Upper lobe of left lung (tissue), 6 donors: ENCODE results near the gene LDAF1. TPM values are rescaled to one million over a fixed set of nuclear protein-coding genes. Genes with fewer than 3 reads are reported as not detected.

Experiments used
- ATAC-seq, 2 donors: fragments of 200-7000 bp; cut with Tn5 transposase; one replicate each; pipeline ENCODE4 v1.9.1; 2022; ENCODE audit warnings: mild to moderate bottlenecking in 2 of 2, moderate library complexity in 2 of 2; ENCODE audit not compliant: low FRiP score in 2 of 2
- DNase-seq, 2 donors: peaks; one replicate each; pipeline ENCODE4 v3.0.0-alpha.2; 2019 to 2020
- H3K27ac ChIP-seq, 4 donors: fragments of 200-600 bp; sonication (generic); one replicate each; pipeline ENCODE4 v1.5.1; 2016 to 2019
- H3K27me3 ChIP-seq, 4 donors: fragments of 200-600 bp; sonication (generic); one replicate each; pipeline ENCODE4 v1.5.1; 2017 to 2019
- H3K36me3 ChIP-seq, 4 donors: fragments of 200-600 bp; sonication (generic); one replicate each; pipeline ENCODE4 v1.5.1; 2016 to 2019
- H3K4me1 ChIP-seq, 4 donors: fragments of 200-600 bp; sonication (generic); one replicate each; pipeline ENCODE4 v1.5.1; 2018 to 2019
- H3K4me3 ChIP-seq, 4 donors: fragments of 200-600 bp; sonication (generic); one replicate each; pipeline ENCODE4 v1.5.1; 2017 to 2019; ENCODE audit warnings: mild to moderate bottlenecking in 2 of 4, moderate library complexity in 1 of 4
- H3K9me3 ChIP-seq, 4 donors: fragments of 200-600 bp; sonication (generic); one replicate each; pipeline ENCODE4 v1.5.1; 2018 to 2019
- CTCF ChIP-seq, 6 experiments: fragments of 450-650 bp in 4 of 6; fragments of 200-600 bp in 2 of 6; sonication (generic) in 2 of 6; IDR thresholded peaks; one replicate each; pipeline ENCODE4 v1.5.1; 2016 to 2019; ENCODE audit warnings: antibody characterized with exemption in 6 of 6
- EP300 ChIP-seq, 4 donors: sonication (generic); formaldehyde crosslinking; IDR thresholded peaks; one replicate each; pipeline ENCODE4 v1.5.1; 2017; ENCODE audit warnings: antibody characterized with exemption in 4 of 4, control low read depth in 2 of 4
- POLR2A ChIP-seq, 4 donors: fragments of 450-650 bp; IDR thresholded peaks; one replicate each; pipeline ENCODE4 v1.5.1; 2016 to 2017; ENCODE audit warnings: antibody characterized with exemption in 4 of 4, mild to moderate bottlenecking in 2 of 4
- POLR2AphosphoS5 ChIP-seq, 2 donors: sonication (generic); formaldehyde crosslinking; IDR thresholded peaks; one replicate each; pipeline ENCODE4 v1.5.1; 2017; ENCODE audit warnings: antibody characterized with exemption in 2 of 2
- WGBS, 2 donors: methylation state at CpG; one replicate each; pipeline ENCODE4 v1.1.5; 2017 to 2018; 5-methylcytosine and 5-hydroxymethylcytosine counted together
- total RNA-seq, 6 donors: library from RNA; depleted of rRNA in 4 of 6; stranded (reverse); fragments of >200 nt in 4 of 6; gene quantifications; one replicate each; pipeline versions ENCODE4 v1.1.0 to v1.2.1, GENCODE V29; 2016 to 2021
- donor health status: DM: no; HTN: no; CAD: no; lungs with moderate emphysema.
- donor health status: DM: no; HTN: yes; CAD: no; lungs with severe emphysema.

Gene LDAF1
- total RNA-seq, 6 donors from 2014 or later: 16.8 to 52.7 (median 39.1) TPM

GRCh38 chr16:21199607-21200218, 41.2 kb downstream of the LDAF1 start:
- Histone ChIP-seq H3K4me3 (no peak overlapping the region), H3K9me3 (no peaks in the 10 kb centered on the region), H3K4me1 (no peaks in the 10 kb centered on the region), H3K36me3 (no peaks in the 10 kb centered on the region), H3K27me3 (no peaks in the 10 kb centered on the region), H3K27ac (no peak overlapping the region)
- TF ChIP-seq CTCF (IDR thresholded peaks at IDR 0.05) (no peak), POLR2AphosphoS5 (IDR thresholded peaks at IDR 0.05) (no peak), POLR2A (IDR thresholded peaks at IDR 0.05) (no peak), EP300 (IDR thresholded peaks at IDR 0.05) (no peak)
- DNase-seq: no peak
- no peak for ATAC-seq
- WGBS, 2 donors: 74 to 88% methylated on average over 5 of the region's 5 CpGs

- Histone ChIP-seq H3K9me3 (no peaks in the 10 kb centered on the region), H3K36me3 (no peaks in the 10 kb centered on the region), H3K27me3 (no peaks in the 10 kb centered on the region), H3K27ac (no peak overlapping the region), H3K4me1 (no peaks in the 10 kb centered on the region), H3K4me3 (no peak overlapping the region)
- no peak for DNase-seq
- no peak for ATAC-seq
- TF ChIP-seq POLR2AphosphoS5 (IDR thresholded peaks at IDR 0.05) (no peak), CTCF (IDR thresholded peaks at IDR 0.05) (no peak), EP300 (IDR thresholded peaks at IDR 0.05) (no peak), POLR2A (IDR thresholded peaks at IDR 0.05) (no peak)
- WGBS, 2 donors: 52 to 61% methylated on average over 7 of the region's 7 CpGs
These were observed 44.8 kb downstream of the LDAF1 start for GRCh38 chr16:21203155-21203797.

- Histone ChIP-seq H3K4me1 (no peaks in the 10 kb centered on the region), H3K36me3 (no peaks in the 10 kb centered on the region), H3K4me3 (no peak overlapping the region), H3K27me3 (no peaks in the 10 kb centered on the region), H3K9me3 (no peaks in the 10 kb centered on the region), H3K27ac (no peak overlapping the region)
- DNase-seq: no peak
- no peak for ATAC-seq
- TF ChIP-seq CTCF (IDR thresholded peaks at IDR 0.05) (no peak), EP300 (IDR thresholded peaks at IDR 0.05) (no peak), POLR2AphosphoS5 (IDR thresholded peaks at IDR 0.05) (no peak), POLR2A (IDR thresholded peaks at IDR 0.05) (no peak)
These were observed 46.8 kb downstream of the LDAF1 start for GRCh38 chr16:21205303-21205702.

- Histone ChIP-seq H3K4me1 (no peaks in the 10 kb centered on the region), H3K36me3 (no peaks in the 10 kb centered on the region), H3K27me3 (no peaks in the 10 kb centered on the region), H3K4me3 (no peak overlapping the region), H3K9me3 (no peaks in the 10 kb centered on the region), H3K27ac (no peak overlapping the region)
- no peak for TF ChIP-seq POLR2A (IDR thresholded peaks at IDR 0.05)
- TF ChIP-seq EP300 (IDR thresholded peaks at IDR 0.05): no peak
- no peak for TF ChIP-seq CTCF (IDR thresholded peaks at IDR 0.05)
- TF ChIP-seq POLR2AphosphoS5 (IDR thresholded peaks at IDR 0.05): no peak
- DNase-seq: no peak
- 79 to 94% methylated on average over 4 of the region's 4 CpGs for WGBS, 2 donors
- ATAC-seq: no peak
These were observed 48.1 kb downstream of the LDAF1 start for GRCh38 chr16:21206550-21206949.
